Neuronal stem cell (in vitro differentiated cells): ENCODE measurements around the gene C7orf57.

Source experiments
- DNase-seq: peaks from one replicate; pipeline ENCODE4 v3.0.0-alpha.2; 2013; ENCODE audit warnings: low spot score
- H2AFZ ChIP-seq: one replicate; pipeline ENCODE4 v1.6.1; 2013; ENCODE audit warnings: mild to moderate bottlenecking, low read length, inconsistent platforms
- H2AK5ac ChIP-seq: 2 replicates; pipeline ENCODE4 v1.6.1; 2013; ENCODE audit warnings: low read depth, mild to moderate bottlenecking, inconsistent platforms, low read length, moderate library complexity, mixed read lengths
- H2BK120ac ChIP-seq: 2 replicates; pipeline ENCODE4 v1.6.1; 2013; ENCODE audit warnings: low read depth, mild to moderate bottlenecking, inconsistent platforms, low read length, moderate library complexity, mixed read lengths
- H2BK12ac ChIP-seq: one replicate; pipeline ENCODE4 v1.6.1; 2013; ENCODE audit warnings: low read length, inconsistent platforms
- H2BK15ac ChIP-seq: 2 replicates; pipeline ENCODE4 v1.6.1; 2013; ENCODE audit warnings: mild to moderate bottlenecking, low read length, inconsistent platforms, mixed read lengths
- H2BK5ac ChIP-seq: one replicate; pipeline ENCODE4 v1.6.1; 2013; ENCODE audit warnings: inconsistent platforms, mild to moderate bottlenecking, low read length, moderate library complexity
- H3K14ac ChIP-seq: one replicate; pipeline ENCODE4 v1.6.1; 2013; ENCODE audit warnings: low read length, inconsistent platforms
- H3K18ac ChIP-seq: 2 replicates; pipeline ENCODE4 v1.6.1; 2013; ENCODE audit warnings: low read length, inconsistent platforms
- H3K23ac ChIP-seq: 2 replicates; pipeline ENCODE4 v1.6.1; 2013; ENCODE audit warnings: low read depth, mild to moderate bottlenecking, mixed read lengths, low read length, inconsistent platforms; ENCODE audit not compliant: poor library complexity
- H3K27ac ChIP-seq: replicated peaks from 3 replicates; pipeline ENCODE4 v1.5.1; 2013; ENCODE audit warnings: low read length, inconsistent platforms
- H3K27me3 ChIP-seq, 3 experiments: 2 replicates each; pipeline ENCODE4 v1.6.1; 2013; ENCODE audit warnings: low read length in 3 of 3, mild to moderate bottlenecking in 2 of 3, inconsistent platforms in 1 of 3, low read depth in 1 of 3, mixed read lengths in 1 of 3, moderate library complexity in 1 of 3; ENCODE audit not compliant: control insufficient read depth in 3 of 3, insufficient read depth in 3 of 3
- H3K36me3 ChIP-seq, 2 donors: replicated peaks in 1 of 2; 2 replicates each; pipeline ENCODE4 v1.6.1; 2013; ENCODE audit warnings: low read length in 2 of 2; ENCODE audit not compliant: control insufficient read depth in 2 of 2, insufficient read depth in 2 of 2
- H3K4ac ChIP-seq: 2 replicates; pipeline ENCODE4 v1.6.1; 2013; ENCODE audit warnings: inconsistent platforms, mild to moderate bottlenecking, low read length, moderate library complexity
- H3K4me1 ChIP-seq, 2 donors: 1 replicate in 1 of 2; 2 replicates in 1 of 2; pipeline ENCODE4 v1.6.1; 2013; ENCODE audit warnings: low read length in 2 of 2, low read depth in 1 of 2; ENCODE audit not compliant: control insufficient read depth in 2 of 2, insufficient read depth in 1 of 2
- H3K4me2 ChIP-seq: one replicate; pipeline ENCODE4 v1.6.1; 2013; ENCODE audit warnings: mild to moderate bottlenecking, low read length, inconsistent platforms; ENCODE audit not compliant: insufficient read depth, poor library complexity, severe bottlenecking
- H3K4me3 ChIP-seq, 2 donors: 2 replicates each; pipeline ENCODE4 v1.5.1; 2013; ENCODE audit warnings: low read length in 2 of 2, mild to moderate bottlenecking in 2 of 2, inconsistent platforms in 1 of 2, moderate library complexity in 1 of 2
- H3K79me1 ChIP-seq: one replicate; pipeline ENCODE4 v1.6.1; 2013; ENCODE audit warnings: low read depth, mild to moderate bottlenecking, inconsistent platforms, low read length, moderate library complexity
- H3K9ac ChIP-seq: one replicate; pipeline ENCODE4 v1.6.1; 2013; ENCODE audit warnings: mild to moderate bottlenecking, low read depth, low read length, inconsistent platforms; ENCODE audit not compliant: poor library complexity
- H3K9me3 ChIP-seq, 2 donors: replicated peaks in 1 of 2; 2 replicates each; pipeline versions ENCODE3 to v1.6.1; 2013; ENCODE audit warnings: low read length in 2 of 2, mild to moderate bottlenecking in 2 of 2, inconsistent platforms in 1 of 2, low read depth in 1 of 2, mixed read lengths in 1 of 2, moderate library complexity in 1 of 2; ENCODE audit not compliant: control insufficient read depth in 2 of 2, insufficient read depth in 1 of 2
- H4K8ac ChIP-seq: one replicate; pipeline ENCODE4 v1.6.1; 2013; ENCODE audit warnings: low read depth, mild to moderate bottlenecking, inconsistent platforms, low read length, moderate library complexity
- H4K91ac ChIP-seq: one replicate; pipeline ENCODE4 v1.6.1; 2013; ENCODE audit warnings: low read length, low read depth, mild to moderate bottlenecking, inconsistent platforms; ENCODE audit not compliant: poor library complexity
- WGBS, 2 donors: extraction: QIAGEN DNeasy Blood & Tissue Kit; methylation state at CpG; one replicate each; pipeline ENCODE4 v1.1.7; 2013; ENCODE audit warnings: missing lambda C conversion rate in 2 of 2, mixed read lengths in 1 of 2; ENCODE audit not compliant: insufficient read length in 2 of 2, insufficient replicate concordance in 1 of 2; ENCODE audit errors: extremely low coverage in 2 of 2; 5-methylcytosine and 5-hydroxymethylcytosine counted together

The C7orf57 gene

DNA sequence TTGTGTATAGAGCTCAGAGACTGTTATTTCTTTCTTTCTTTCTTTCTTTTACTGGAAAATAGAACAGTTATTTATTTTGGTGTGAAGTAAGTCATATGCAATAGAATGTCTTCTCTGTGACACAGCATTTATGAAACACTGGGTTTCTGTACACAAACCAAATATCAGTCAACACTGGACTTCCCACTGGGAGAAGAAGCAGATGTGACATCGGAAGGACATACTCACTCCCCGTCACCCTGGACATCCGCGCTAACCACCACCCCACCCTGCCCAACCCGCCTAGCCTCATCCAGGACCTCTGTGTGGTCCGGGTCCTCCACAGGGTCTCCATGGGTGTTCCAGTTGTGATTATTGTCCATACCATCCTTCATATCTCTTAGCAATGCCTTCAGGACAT, 28.5 kb upstream of the C7orf57 start:
- no peak overlapping the region for H2BK5ac ChIP-seq
- WGBS, 2 donors, result no CpG with 5 or more reads among the region's 6 CpGs
- H4K91ac ChIP-seq, result no peak overlapping the region
- no peak overlapping the region for H3K4me2 ChIP-seq
- no peak overlapping the region for H4K8ac ChIP-seq
- peaks cover 0 to 3% of the 10 kb centered on the region in 2 donors for H3K4me1 ChIP-seq
- no peak overlapping the region for H2AFZ ChIP-seq
- no peak overlapping the region for H3K4ac ChIP-seq
- H3K14ac ChIP-seq, result no peak overlapping the region
- H3K9me3 ChIP-seq, result no peaks in the 10 kb centered on the region
- no peak overlapping the region for H3K9ac ChIP-seq
- no peak overlapping the region for H2BK15ac ChIP-seq
- H2BK120ac ChIP-seq, result no peak overlapping the region
- peaks cover 0 to 6% (median 0%) of the 10 kb centered on the region in 3 experiments for H3K27me3 ChIP-seq
- no peak overlapping the region for H2AK5ac ChIP-seq
- H3K36me3 ChIP-seq, result no peaks in the 10 kb centered on the region
- H3K18ac ChIP-seq, result no peak overlapping the region
- no peak overlapping the region for H3K23ac ChIP-seq
- no peak overlapping the region for H3K27ac ChIP-seq
- no peak overlapping the region for H2BK12ac ChIP-seq
- DNase-seq, result no peak
- H3K79me1 ChIP-seq, result no peaks in the 10 kb centered on the region
- no peak overlapping the region for H3K4me3 ChIP-seq

GRCh38 chr7:48009257-48009656, 26.1 kb upstream of the C7orf57 start:
- Histone ChIP-seq H3K4me1 (peaks cover 0 to 3% of the 10 kb centered on the region in 2 donors), H3K4me2 (no peak overlapping the region), H2BK15ac (no peak overlapping the region), H3K18ac (no peak overlapping the region), H3K9ac (no peak overlapping the region), H2BK12ac (no peak overlapping the region), H2AFZ (no peak overlapping the region), H3K9me3 (peaks cover 0 to 2% of the 10 kb centered on the region in 2 donors), H3K23ac (no peak overlapping the region), H3K36me3 (no peaks in the 10 kb centered on the region), H3K4me3 (no peak overlapping the region), H3K27me3 (peaks cover 0 to 6% (median 0%) of the 10 kb centered on the region in 3 experiments), H3K14ac (no peak overlapping the region), H3K79me1 (no peaks in the 10 kb centered on the region), H4K91ac (no peak overlapping the region), H4K8ac (no peak overlapping the region), H3K27ac (no peak overlapping the region), H2BK5ac (no peak overlapping the region), H2BK120ac (no peak overlapping the region), H2AK5ac (no peak overlapping the region), H3K4ac (no peak overlapping the region)
- WGBS, 2 donors, result no CpG with 5 or more reads among the region's 4 CpGs
- DNase-seq, result no peak

GRCh38 chr7:48009954-48010353, 25.4 kb upstream of the C7orf57 start:
- no peak overlapping the region for H3K4me2 ChIP-seq
- no CpG with 5 or more reads among the region's 4 CpGs for WGBS, 2 donors
- no peaks in the 10 kb centered on the region for H3K36me3 ChIP-seq
- H3K79me1 ChIP-seq, result no peaks in the 10 kb centered on the region
- H4K8ac ChIP-seq, result no peak overlapping the region
- no peak overlapping the region for H3K18ac ChIP-seq
- no peak overlapping the region for H3K14ac ChIP-seq
- H3K27me3 ChIP-seq, result peaks cover 0 to 6% (median 0%) of the 10 kb centered on the region in 3 experiments
- no peak overlapping the region for H4K91ac ChIP-seq
- H2BK120ac ChIP-seq, result no peak overlapping the region
- H2AFZ ChIP-seq, result no peak overlapping the region
- no peak overlapping the region for H2BK5ac ChIP-seq
- H2BK12ac ChIP-seq, result no peak overlapping the region
- no peak overlapping the region for H2AK5ac ChIP-seq
- H3K9me3 ChIP-seq, result peaks cover 0 to 2% of the 10 kb centered on the region in 2 donors
- H3K4me1 ChIP-seq, result no peaks in the 10 kb centered on the region
- H3K4ac ChIP-seq, result no peak overlapping the region
- no peak overlapping the region for H3K4me3 ChIP-seq
- no peak overlapping the region for H3K27ac ChIP-seq
- no peak overlapping the region for H3K9ac ChIP-seq
- H2BK15ac ChIP-seq, result no peak overlapping the region
- DNase-seq, result no peak
- H3K23ac ChIP-seq, result no peak overlapping the region

GRCh38 chr7:48011323-48011722, 24.0 kb upstream of the C7orf57 start:
- Histone ChIP-seq H3K4me1 (no peaks in the 10 kb centered on the region), H3K4me2 (no peak overlapping the region), H3K9me3 (peaks cover 0 to 2% of the 10 kb centered on the region in 2 donors), H3K27ac (no peak overlapping the region), H2BK5ac (no peak overlapping the region), H2BK120ac (no peak overlapping the region), H3K9ac (no peak overlapping the region), H2AFZ (no peak overlapping the region), H3K18ac (no peak overlapping the region), H3K14ac (no peak overlapping the region), H4K91ac (no peak overlapping the region), H2BK12ac (no peak overlapping the region), H3K36me3 (no peaks in the 10 kb centered on the region), H3K4ac (no peak overlapping the region), H4K8ac (no peak overlapping the region), H3K4me3 (no peak overlapping the region), H2BK15ac (no peak overlapping the region), H3K23ac (no peak overlapping the region), H3K79me1 (no peaks in the 10 kb centered on the region), H3K27me3 (peaks cover 0 to 6% (median 0%) of the 10 kb centered on the region in 3 experiments), H2AK5ac (no peak overlapping the region)
- no CpG with 5 or more reads among the region's 2 CpGs for WGBS, 2 donors
- DNase-seq, result no peak
